ENCODE data around the gene NRG3.

NRG3 gene

DNA sequence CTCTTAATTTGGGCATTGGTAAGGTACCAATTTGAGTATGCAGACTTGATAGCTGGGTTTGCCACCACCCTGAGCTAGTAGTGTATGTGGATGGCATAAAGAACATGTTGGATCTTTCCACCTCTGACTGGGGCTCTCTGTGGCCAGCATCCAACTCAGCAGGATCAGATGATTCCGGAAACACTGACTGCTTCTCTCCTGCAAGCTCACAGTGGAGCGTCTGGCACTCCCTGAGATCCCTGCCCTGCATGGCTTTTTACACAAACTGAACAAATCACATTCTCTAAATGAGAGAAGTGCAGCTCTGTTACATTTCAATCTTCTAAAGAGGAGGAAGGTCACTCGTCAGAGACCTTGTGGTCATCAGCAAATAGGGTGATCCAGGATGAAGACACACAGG is 1057.5 kb downstream of the NRG3 start:
- no peak for TF ChIP-seq EZH2phosphoT487 (IDR thresholded peaks at IDR 0.05; ENCODE audit: borderline replicate concordance, low read length)
- TF ChIP-seq, protein P1, sequence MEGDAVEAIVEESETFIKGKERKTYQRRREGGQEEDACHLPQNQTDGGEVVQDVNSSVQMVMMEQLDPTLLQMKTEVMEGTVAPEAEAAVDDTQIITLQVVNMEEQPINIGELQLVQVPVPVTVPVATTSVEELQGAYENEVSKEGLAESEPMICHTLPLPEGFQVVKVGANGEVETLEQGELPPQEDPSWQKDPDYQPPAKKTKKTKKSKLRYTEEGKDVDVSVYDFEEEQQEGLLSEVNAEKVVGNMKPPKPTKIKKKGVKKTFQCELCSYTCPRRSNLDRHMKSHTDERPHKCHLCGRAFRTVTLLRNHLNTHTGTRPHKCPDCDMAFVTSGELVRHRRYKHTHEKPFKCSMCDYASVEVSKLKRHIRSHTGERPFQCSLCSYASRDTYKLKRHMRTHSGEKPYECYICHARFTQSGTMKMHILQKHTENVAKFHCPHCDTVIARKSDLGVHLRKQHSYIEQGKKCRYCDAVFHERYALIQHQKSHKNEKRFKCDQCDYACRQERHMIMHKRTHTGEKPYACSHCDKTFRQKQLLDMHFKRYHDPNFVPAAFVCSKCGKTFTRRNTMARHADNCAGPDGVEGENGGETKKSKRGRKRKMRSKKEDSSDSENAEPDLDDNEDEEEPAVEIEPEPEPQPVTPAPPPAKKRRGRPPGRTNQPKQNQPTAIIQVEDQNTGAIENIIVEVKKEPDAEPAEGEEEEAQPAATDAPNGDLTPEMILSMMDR (IDR thresholded peaks at IDR 0.05; ENCODE audit: low read depth, low read length, poor library complexity, severe bottlenecking), result no peak
- H3K4me3 ChIP-seq (ENCODE audit: low read length), result no peak overlapping the region
- no peak overlapping the region for H3K4me2 ChIP-seq (ENCODE audit: low read length)
- H3F3A ChIP-seq (ENCODE audit: control insufficient read depth, insufficient read depth), result no peaks in the 10 kb centered on the region
- H3K27me3 ChIP-seq (ENCODE audit: control insufficient read depth, low read length), result no peaks in the 10 kb centered on the region
- no peaks in the 10 kb centered on the region for H4K20me1 ChIP-seq (ENCODE audit: control insufficient read depth, insufficient read depth, low read depth, low read length)
- no peaks in the 10 kb centered on the region for H3K9me3 ChIP-seq (ENCODE audit: control insufficient read depth, insufficient read depth, low read length)
- H3K4me1 ChIP-seq (ENCODE audit: control insufficient read depth, low read length), result no peaks in the 10 kb centered on the region
- H3K9me2 ChIP-seq (replicated peaks; ENCODE audit: control insufficient read depth, low read length), result no peaks in the 10 kb centered on the region
- no peaks in the 10 kb centered on the region for H3K36me3 ChIP-seq (ENCODE audit: control insufficient read depth, low read length)
- H3K27ac ChIP-seq (ENCODE audit: low read depth, low read length), result no peak overlapping the region
- H3K79me2 ChIP-seq (ENCODE audit: control insufficient read depth, low read length), result no peaks in the 10 kb centered on the region

DNA sequence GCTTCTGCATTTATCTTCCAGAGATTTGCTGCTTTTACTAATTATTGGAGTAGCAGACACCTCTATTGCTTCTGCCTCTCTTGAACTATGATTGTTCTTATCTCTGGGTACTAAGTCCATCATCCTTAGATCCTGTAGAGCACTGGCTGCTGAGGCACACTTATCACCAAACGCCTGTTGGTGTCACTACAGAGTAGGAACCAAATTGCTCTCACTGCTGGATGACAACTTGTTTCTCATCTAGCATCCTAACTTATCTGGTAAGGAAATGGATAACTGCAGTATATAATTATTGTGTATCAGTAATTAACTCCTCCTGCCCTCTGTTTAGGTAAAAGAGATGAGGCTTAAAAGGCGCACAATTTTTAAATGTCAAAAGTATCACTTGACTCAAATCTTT is 1059.4 kb downstream of the NRG3 start:
- no peaks in the 10 kb centered on the region for H4K20me1 ChIP-seq (ENCODE audit: control insufficient read depth, insufficient read depth, low read depth, low read length)
- no peaks in the 10 kb centered on the region for H3K36me3 ChIP-seq (ENCODE audit: control insufficient read depth, low read length)
- H3K79me2 ChIP-seq (ENCODE audit: control insufficient read depth, low read length), result no peaks in the 10 kb centered on the region
- H3K9me3 ChIP-seq (ENCODE audit: control insufficient read depth, insufficient read depth, low read length), result no peaks in the 10 kb centered on the region
- H3K4me2 ChIP-seq (ENCODE audit: low read length), result no peak overlapping the region
- TF ChIP-seq EZH2phosphoT487 (IDR thresholded peaks at IDR 0.05; ENCODE audit: borderline replicate concordance, low read length), result no peak
- TF ChIP-seq, protein P1 (IDR thresholded peaks at IDR 0.05; ENCODE audit: low read depth, low read length, poor library complexity, severe bottlenecking), result no peak
- no peaks in the 10 kb centered on the region for H3F3A ChIP-seq (ENCODE audit: control insufficient read depth, insufficient read depth)
- H3K9me2 ChIP-seq (replicated peaks; ENCODE audit: control insufficient read depth, low read length), result no peaks in the 10 kb centered on the region
- H3K4me1 ChIP-seq (ENCODE audit: control insufficient read depth, low read length), result no peaks in the 10 kb centered on the region
- H3K4me3 ChIP-seq (ENCODE audit: low read length), result no peak overlapping the region
- no peak overlapping the region for H3K27ac ChIP-seq (ENCODE audit: low read depth, low read length)
- H3K27me3 ChIP-seq (ENCODE audit: control insufficient read depth, low read length), result no peaks in the 10 kb centered on the region

DNA sequence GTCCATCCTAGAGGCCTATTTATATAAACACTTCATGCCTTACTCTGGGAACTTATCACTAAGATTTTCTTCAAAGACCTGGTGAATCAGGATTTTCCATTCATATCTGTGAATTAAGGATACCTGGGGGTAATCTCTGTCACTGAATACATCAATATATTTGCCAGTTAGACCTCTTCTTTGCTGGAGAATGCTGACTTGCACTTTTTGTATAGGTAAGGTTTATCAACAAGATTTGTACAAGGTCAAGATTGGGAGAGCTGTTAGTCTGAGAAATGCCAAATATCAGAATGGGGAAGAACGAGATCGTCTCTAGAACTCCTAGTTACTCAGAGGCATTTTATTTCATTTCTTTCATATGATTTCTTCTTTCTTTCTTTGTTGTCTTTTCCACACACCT is 1060.0 kb downstream of the NRG3 start:
- Histone ChIP-seq H4K20me1 (ENCODE audit: control insufficient read depth, insufficient read depth, low read depth, low read length) (no peaks in the 10 kb centered on the region), H3K27ac (ENCODE audit: low read depth, low read length) (no peak overlapping the region), H3K4me1 (ENCODE audit: control insufficient read depth, low read length) (no peaks in the 10 kb centered on the region), H3K9me3 (ENCODE audit: control insufficient read depth, insufficient read depth, low read length) (no peaks in the 10 kb centered on the region), H3K4me2 (ENCODE audit: low read length) (no peak overlapping the region), H3K4me3 (ENCODE audit: low read length) (no peak overlapping the region), H3K27me3 (ENCODE audit: control insufficient read depth, low read length) (no peaks in the 10 kb centered on the region), H3K79me2 (ENCODE audit: control insufficient read depth, low read length) (no peaks in the 10 kb centered on the region), H3K9me2 (replicated peaks; ENCODE audit: control insufficient read depth, low read length) (no peaks in the 10 kb centered on the region), H3F3A (ENCODE audit: control insufficient read depth, insufficient read depth) (no peaks in the 10 kb centered on the region), H3K36me3 (ENCODE audit: control insufficient read depth, low read length) (no peaks in the 10 kb centered on the region)
- TF ChIP-seq, protein P1 (IDR thresholded peaks at IDR 0.05; ENCODE audit: low read depth, low read length, poor library complexity, severe bottlenecking), result no peak
- no peak for TF ChIP-seq EZH2phosphoT487 (IDR thresholded peaks at IDR 0.05; ENCODE audit: borderline replicate concordance, low read length)

DNA sequence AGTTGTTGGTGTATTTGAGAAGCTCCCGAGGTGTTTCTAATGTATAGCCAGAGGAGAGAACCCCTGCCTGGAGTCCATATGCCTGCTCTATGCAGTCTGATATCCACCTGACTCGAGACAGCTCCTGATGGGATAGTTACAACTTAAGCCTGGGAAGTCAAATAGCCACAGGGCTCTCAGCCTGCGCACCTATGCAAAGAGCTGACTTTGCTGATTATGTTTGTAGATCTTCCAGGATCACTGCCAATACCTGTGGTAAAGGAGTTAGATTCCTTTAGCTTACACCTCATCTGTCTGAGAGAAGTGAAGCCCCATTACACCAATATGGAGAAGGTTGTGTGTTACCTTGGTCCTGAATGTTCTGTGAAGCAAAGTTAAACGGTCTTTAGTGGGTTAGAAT is 1063.3 kb downstream of the NRG3 start:
- H4K20me1 ChIP-seq (ENCODE audit: control insufficient read depth, insufficient read depth, low read depth, low read length), result no peaks in the 10 kb centered on the region
- no peak overlapping the region for H3K27ac ChIP-seq (ENCODE audit: low read depth, low read length)
- H3K9me2 ChIP-seq (replicated peaks; ENCODE audit: control insufficient read depth, low read length), result no peaks in the 10 kb centered on the region
- no peaks in the 10 kb centered on the region for H3K27me3 ChIP-seq (ENCODE audit: control insufficient read depth, low read length)
- H3K79me2 ChIP-seq (ENCODE audit: control insufficient read depth, low read length), result no peaks in the 10 kb centered on the region
- TF ChIP-seq, protein P1 (IDR thresholded peaks at IDR 0.05; ENCODE audit: low read depth, low read length, poor library complexity, severe bottlenecking), result no peak
- no peak for TF ChIP-seq EZH2phosphoT487 (IDR thresholded peaks at IDR 0.05; ENCODE audit: borderline replicate concordance, low read length)
- no peak overlapping the region for H3K4me3 ChIP-seq (ENCODE audit: low read length)
- H3K4me2 ChIP-seq (ENCODE audit: low read length), result no peak overlapping the region
- H3K36me3 ChIP-seq (ENCODE audit: control insufficient read depth, low read length), result no peaks in the 10 kb centered on the region
- no peaks in the 10 kb centered on the region for H3F3A ChIP-seq (ENCODE audit: control insufficient read depth, insufficient read depth)
- H3K9me3 ChIP-seq (ENCODE audit: control insufficient read depth, insufficient read depth, low read length), result no peaks in the 10 kb centered on the region
- H3K4me1 ChIP-seq (ENCODE audit: control insufficient read depth, low read length), result no peaks in the 10 kb centered on the region

Measured in DOHH2 (cell line).